ENCODE results near the gene IMP4. TPM values are rescaled to one million over a fixed set of nuclear protein-coding genes. Genes with fewer than 3 reads are reported as not detected.

IMP4 gene
- total RNA-seq, 1 donor = 55.7 TPM

DNA sequence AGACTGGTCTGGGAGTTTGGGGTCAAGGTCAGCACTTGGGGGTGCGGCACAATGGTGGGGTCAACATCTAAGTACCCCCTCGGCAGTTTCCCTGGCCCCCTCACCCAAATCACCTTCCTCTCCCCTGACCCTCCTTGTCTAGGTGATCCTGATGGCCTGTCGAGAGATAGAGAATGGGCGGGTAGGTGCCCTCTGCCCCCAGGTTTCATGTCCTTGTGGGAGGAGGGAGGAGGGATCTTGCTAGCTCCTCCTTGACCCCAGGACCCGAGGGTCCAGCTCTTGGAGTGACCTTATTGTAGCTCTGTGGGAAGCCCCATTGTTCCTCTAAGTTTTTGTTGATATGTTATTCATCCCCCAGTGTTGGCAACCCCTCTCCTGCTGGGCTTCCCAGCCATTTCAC is 16.8 kb downstream of the IMP4 start:
- no peak overlapping the region for H3K27ac ChIP-seq (ENCODE audit: low read depth, low read length)
- no peaks in the 10 kb centered on the region for H3K27me3 ChIP-seq (ENCODE audit: insufficient read depth, low read length)
- H3K4me1 ChIP-seq (ENCODE audit: insufficient read depth, low read length) = peaks cover 6% of the 10 kb centered on the region
- no peak overlapping the region for H3K4me2 ChIP-seq (ENCODE audit: insufficient read depth, low read length)
- no peaks in the 10 kb centered on the region for H3K79me2 ChIP-seq (ENCODE audit: insufficient read depth, low read length)
- no peaks in the 10 kb centered on the region for H3K36me3 ChIP-seq (ENCODE audit: insufficient read depth, low read length)
- no peak overlapping the region for H2AFZ ChIP-seq (ENCODE audit: low read length)
- no peaks in the 10 kb centered on the region for H3K9me3 ChIP-seq (ENCODE audit: low read depth, low read length)
- no peak overlapping the region for H3K4me3 ChIP-seq (ENCODE audit: insufficient read depth, low read length)
- no peaks in the 10 kb centered on the region for H4K20me1 ChIP-seq (ENCODE audit: insufficient read depth, low read length)
- no peak for DNase-seq (ENCODE audit: insufficient read length, low spot score, missing footprints)
- TF ChIP-seq, protein P1, sequence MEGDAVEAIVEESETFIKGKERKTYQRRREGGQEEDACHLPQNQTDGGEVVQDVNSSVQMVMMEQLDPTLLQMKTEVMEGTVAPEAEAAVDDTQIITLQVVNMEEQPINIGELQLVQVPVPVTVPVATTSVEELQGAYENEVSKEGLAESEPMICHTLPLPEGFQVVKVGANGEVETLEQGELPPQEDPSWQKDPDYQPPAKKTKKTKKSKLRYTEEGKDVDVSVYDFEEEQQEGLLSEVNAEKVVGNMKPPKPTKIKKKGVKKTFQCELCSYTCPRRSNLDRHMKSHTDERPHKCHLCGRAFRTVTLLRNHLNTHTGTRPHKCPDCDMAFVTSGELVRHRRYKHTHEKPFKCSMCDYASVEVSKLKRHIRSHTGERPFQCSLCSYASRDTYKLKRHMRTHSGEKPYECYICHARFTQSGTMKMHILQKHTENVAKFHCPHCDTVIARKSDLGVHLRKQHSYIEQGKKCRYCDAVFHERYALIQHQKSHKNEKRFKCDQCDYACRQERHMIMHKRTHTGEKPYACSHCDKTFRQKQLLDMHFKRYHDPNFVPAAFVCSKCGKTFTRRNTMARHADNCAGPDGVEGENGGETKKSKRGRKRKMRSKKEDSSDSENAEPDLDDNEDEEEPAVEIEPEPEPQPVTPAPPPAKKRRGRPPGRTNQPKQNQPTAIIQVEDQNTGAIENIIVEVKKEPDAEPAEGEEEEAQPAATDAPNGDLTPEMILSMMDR (IDR thresholded peaks at IDR 0.05; ENCODE audit: extremely low read depth, low read depth, low read length) = no peak

DNA sequence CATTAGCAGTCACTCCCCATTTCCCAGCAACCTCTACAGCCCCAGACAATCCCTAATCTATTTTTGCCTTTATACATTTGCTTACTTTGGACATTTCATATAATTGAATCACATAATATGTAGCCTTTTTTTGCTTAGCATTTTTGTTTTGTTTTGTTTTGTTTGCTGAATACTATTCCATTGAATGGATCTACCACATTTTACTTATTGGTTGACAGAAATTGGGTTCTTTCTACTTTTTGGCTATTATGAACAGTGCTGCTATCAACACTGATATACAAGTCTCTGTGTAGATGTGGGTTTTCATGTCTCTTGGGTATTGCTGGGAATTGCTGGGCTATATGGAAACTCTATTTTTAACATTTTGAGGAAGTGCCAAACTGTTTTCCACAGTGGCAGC is 20.8 kb downstream of the IMP4 start:
- no peak overlapping the region for H2AFZ ChIP-seq (ENCODE audit: low read length)
- TF ChIP-seq, protein P1 (IDR thresholded peaks at IDR 0.05; ENCODE audit: extremely low read depth, low read depth, low read length) = no peak
- no peaks in the 10 kb centered on the region for H4K20me1 ChIP-seq (ENCODE audit: insufficient read depth, low read length)
- no peak for DNase-seq (ENCODE audit: insufficient read length, low spot score, missing footprints)
- no peaks in the 10 kb centered on the region for H3K4me1 ChIP-seq (ENCODE audit: insufficient read depth, low read length)
- no peak overlapping the region for H3K4me2 ChIP-seq (ENCODE audit: insufficient read depth, low read length)
- no peak overlapping the region for H3K27ac ChIP-seq (ENCODE audit: low read depth, low read length)
- no peak overlapping the region for H3K4me3 ChIP-seq (ENCODE audit: insufficient read depth, low read length)
- H3K27me3 ChIP-seq (ENCODE audit: insufficient read depth, low read length) = no peaks in the 10 kb centered on the region
- H3K79me2 ChIP-seq (ENCODE audit: insufficient read depth, low read length) = no peaks in the 10 kb centered on the region
- no peaks in the 10 kb centered on the region for H3K9me3 ChIP-seq (ENCODE audit: low read depth, low read length)
- H3K36me3 ChIP-seq (ENCODE audit: insufficient read depth, low read length) = no peaks in the 10 kb centered on the region

DNA sequence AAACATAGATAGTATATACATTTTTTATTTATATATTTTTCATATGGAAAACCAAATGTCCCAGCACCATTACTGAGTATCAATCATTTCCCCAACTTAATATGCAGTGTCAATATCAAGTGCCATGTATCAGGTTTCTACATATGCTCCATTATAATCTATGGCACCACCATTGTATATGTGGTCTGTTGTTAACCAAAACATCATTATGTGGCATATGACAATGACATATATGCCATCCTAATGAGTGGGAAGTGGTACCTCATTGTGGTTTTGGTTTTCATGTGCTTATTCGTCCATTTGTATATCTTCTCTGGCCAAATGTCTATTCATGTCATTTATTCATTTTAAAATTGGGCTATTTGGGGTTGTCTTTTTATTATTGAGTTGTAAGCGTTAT is 22.4 kb downstream of the IMP4 start:
- Histone ChIP-seq H3K36me3 (ENCODE audit: insufficient read depth, low read length) (no peaks in the 10 kb centered on the region), H3K4me3 (ENCODE audit: insufficient read depth, low read length) (no peak overlapping the region), H3K4me2 (ENCODE audit: insufficient read depth, low read length) (no peak overlapping the region), H3K79me2 (ENCODE audit: insufficient read depth, low read length) (no peaks in the 10 kb centered on the region), H3K4me1 (ENCODE audit: insufficient read depth, low read length) (no peaks in the 10 kb centered on the region), H3K9me3 (ENCODE audit: low read depth, low read length) (no peaks in the 10 kb centered on the region), H4K20me1 (ENCODE audit: insufficient read depth, low read length) (no peaks in the 10 kb centered on the region), H3K27me3 (ENCODE audit: insufficient read depth, low read length) (no peaks in the 10 kb centered on the region), H3K27ac (ENCODE audit: low read depth, low read length) (no peak overlapping the region), H2AFZ (ENCODE audit: low read length) (no peak overlapping the region)
- TF ChIP-seq, protein P1 (IDR thresholded peaks at IDR 0.05; ENCODE audit: extremely low read depth, low read depth, low read length) = no peak
- DNase-seq (ENCODE audit: insufficient read length, low spot score, missing footprints) = no peak

DNA sequence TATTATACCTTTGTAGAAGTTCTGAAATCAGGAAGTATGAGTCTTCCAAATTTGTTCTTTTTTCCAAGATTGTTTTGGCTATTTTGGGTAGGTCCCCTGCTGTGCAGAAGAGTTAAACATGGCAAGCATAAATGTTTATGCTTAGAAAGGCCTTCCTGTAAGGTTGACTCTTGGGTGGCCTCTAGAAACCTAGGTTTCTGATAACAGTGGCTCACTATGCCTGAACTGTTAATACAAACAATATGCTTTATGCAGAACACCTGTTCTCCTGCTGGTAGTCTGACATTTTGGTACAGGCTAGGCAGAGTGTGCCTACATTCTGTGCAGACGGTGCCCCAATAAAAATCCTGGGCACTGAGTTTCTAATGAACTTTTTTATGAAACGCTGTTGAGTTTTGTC is 23.3 kb downstream of the IMP4 start:
- Histone ChIP-seq H3K4me3 (ENCODE audit: insufficient read depth, low read length) (no peak overlapping the region), H3K4me1 (ENCODE audit: insufficient read depth, low read length) (no peaks in the 10 kb centered on the region), H3K27ac (ENCODE audit: low read depth, low read length) (no peak overlapping the region), H3K27me3 (ENCODE audit: insufficient read depth, low read length) (no peaks in the 10 kb centered on the region), H4K20me1 (ENCODE audit: insufficient read depth, low read length) (no peaks in the 10 kb centered on the region), H3K36me3 (ENCODE audit: insufficient read depth, low read length) (no peaks in the 10 kb centered on the region), H3K9me3 (ENCODE audit: low read depth, low read length) (no peaks in the 10 kb centered on the region), H3K79me2 (ENCODE audit: insufficient read depth, low read length) (no peaks in the 10 kb centered on the region), H2AFZ (ENCODE audit: low read length) (no peak overlapping the region), H3K4me2 (ENCODE audit: insufficient read depth, low read length) (no peak overlapping the region)
- TF ChIP-seq, protein P1 (IDR thresholded peaks at IDR 0.05; ENCODE audit: extremely low read depth, low read depth, low read length) = no peak
- DNase-seq (ENCODE audit: insufficient read length, low spot score, missing footprints) = no peak

Measured in osteoblast (primary cell).